HG03354 (cell line): Measurements from ENCODE around the gene EIF4ENIF1.
"Not testable (repeated sequence)": the region's sequence is repeated elsewhere in the genome, so short reads cannot be mapped to it uniquely, and the experiment has no call there.

Experiments
- ATAC-seq: cut with Tn5 transposase; IDR thresholded peaks from one replicate; pipeline ENCODE4 v1.9.1; 2021; ENCODE audit warnings: mild to moderate bottlenecking; ENCODE audit not compliant: unreplicated experiment, poor library complexity, severe bottlenecking

The EIF4ENIF1 gene, protein sequence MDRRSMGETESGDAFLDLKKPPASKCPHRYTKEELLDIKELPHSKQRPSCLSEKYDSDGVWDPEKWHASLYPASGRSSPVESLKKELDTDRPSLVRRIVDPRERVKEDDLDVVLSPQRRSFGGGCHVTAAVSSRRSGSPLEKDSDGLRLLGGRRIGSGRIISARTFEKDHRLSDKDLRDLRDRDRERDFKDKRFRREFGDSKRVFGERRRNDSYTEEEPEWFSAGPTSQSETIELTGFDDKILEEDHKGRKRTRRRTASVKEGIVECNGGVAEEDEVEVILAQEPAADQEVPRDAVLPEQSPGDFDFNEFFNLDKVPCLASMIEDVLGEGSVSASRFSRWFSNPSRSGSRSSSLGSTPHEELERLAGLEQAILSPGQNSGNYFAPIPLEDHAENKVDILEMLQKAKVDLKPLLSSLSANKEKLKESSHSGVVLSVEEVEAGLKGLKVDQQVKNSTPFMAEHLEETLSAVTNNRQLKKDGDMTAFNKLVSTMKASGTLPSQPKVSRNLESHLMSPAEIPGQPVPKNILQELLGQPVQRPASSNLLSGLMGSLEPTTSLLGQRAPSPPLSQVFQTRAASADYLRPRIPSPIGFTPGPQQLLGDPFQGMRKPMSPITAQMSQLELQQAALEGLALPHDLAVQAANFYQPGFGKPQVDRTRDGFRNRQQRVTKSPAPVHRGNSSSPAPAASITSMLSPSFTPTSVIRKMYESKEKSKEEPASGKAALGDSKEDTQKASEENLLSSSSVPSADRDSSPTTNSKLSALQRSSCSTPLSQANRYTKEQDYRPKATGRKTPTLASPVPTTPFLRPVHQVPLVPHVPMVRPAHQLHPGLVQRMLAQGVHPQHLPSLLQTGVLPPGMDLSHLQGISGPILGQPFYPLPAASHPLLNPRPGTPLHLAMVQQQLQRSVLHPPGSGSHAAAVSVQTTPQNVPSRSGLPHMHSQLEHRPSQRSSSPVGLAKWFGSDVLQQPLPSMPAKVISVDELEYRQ

DNA sequence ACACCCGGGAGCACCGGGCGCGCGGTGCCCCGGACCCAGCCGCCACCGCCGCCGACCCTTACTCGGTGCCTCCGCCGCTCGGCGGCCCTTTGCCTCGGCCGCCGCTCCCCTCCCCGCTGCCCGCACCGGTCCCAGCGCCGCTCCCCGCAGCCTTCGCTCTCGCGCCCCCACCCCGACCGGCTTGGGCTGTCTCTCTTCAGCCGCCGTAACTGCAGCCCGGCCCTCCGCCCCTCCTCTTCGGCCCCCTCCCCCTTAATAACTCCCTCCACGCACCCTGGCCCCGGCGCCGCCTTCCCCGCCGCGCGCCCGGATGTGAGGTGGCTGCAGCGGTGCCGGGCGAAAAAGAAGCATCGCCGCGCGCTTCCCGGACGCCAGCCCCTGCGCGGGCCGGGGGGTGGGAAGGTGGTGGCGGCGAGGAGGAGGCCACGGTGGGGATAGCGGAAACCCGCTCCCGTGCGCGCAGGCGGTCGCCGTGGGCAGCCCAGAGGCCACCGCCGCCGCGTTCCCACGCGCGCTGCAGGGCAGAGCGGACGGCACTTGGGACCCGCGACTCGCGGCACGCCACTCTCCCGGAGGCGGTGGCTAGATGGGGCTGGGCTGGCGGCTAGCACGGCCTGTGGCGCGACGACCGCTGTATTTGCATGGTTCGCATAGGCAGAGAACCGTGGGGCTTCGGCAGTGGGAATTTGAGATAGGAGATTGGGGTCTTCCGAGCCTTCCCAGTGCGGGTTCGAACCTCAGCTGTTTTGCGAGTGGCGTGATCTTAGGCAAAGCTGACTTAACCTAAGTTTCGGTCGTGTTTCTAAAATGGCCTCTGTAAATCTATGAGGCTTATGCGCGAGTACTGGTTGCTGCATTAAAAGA is at the start of gene EIF4ENIF1:
EIF4ENIF1 (minus strand) TSS at position 211 of the 864 bp plus-strand sequence. CDS start 1,124 bp downstream, outside the sequence.
- ATAC-seq = peak; percentile 47

DNA sequence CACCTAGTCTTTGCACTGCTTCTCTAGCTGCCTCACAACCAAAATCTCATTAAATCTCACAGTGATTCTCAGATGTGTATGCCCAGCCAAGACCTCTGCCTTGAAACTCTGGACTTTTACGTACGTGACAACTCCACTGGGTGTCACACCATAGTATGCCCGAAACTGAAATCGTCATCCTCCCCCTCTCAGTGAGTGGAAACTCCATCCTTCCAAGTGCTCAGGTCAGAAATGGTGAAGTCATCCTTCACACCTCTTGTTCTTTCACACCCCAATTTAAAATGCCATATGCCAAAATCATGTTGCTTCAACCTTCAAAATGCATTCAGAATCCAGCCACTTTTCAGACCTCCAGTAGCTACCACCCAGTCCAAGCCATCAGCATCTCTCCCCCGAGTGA is 49.2 kb upstream of the EIF4ENIF1 start:
- no peak for ATAC-seq

DNA sequence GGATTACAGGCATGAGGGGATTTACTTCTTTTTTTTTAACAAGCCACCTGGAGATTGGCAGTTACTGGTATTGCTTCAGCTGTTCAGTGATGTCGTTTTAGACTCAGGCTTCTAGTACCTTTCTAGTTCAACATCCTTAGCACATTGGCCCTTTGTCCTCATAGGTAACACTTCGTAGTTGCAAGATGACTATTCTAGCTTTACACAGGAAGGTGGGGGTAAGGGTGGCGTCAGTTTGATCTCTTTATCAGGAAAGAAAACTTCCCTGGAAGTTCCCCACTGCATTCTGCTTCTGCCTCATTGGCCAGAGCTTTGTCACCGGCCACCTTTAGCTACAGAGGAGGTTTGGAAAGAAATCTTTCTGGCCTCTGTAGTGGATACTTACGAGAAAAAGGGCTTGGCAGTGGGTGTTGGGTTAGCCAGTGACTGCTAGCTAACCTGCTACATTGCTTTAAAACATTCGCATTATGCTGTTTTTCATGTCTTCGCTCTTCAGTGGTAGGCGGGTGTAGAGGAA is 47.4 kb upstream of the EIF4ENIF1 start:
- peak; percentile 62 for ATAC-seq

DNA sequence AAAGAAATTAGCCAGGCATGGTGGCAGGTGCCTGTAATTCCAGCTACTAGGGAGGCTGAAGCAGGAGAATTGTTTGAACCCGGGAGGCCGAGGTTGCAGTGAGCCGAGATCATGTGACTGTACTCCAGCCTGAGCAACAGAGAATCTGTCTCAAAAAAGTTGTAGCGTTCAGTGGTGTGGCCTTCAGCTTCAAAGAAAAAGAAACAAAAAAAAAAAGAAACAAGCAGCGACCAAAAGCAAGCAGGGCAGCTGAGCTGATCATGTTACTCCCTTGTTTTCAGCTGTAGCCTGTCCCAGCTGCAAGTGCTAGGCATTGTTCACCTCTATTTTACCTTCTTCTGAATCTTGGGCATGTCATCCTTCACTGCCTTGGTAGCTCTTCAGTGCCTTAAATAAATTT is 43.7 kb upstream of the EIF4ENIF1 start:
- ATAC-seq = no peak

DNA sequence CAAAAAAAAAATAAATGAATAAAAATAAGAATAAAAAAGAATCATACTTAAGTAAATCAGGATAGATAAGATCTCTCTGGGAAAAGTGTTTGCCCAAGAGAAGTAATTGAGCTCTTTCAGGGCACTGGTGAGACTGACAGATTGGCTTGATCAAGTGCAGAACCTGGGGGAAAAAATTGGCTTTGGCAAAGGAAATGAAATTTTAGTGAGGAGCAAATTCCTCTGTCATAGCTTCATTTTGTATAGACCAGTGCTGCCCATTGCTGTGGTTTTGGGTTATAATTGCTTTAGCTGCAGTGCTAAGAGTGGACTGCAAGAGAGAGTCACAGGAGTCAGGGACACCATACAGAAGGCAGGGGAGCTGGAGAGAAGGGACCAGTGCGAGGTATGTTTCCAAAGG is 42.4 kb upstream of the EIF4ENIF1 start:
- no peak for ATAC-seq

DNA sequence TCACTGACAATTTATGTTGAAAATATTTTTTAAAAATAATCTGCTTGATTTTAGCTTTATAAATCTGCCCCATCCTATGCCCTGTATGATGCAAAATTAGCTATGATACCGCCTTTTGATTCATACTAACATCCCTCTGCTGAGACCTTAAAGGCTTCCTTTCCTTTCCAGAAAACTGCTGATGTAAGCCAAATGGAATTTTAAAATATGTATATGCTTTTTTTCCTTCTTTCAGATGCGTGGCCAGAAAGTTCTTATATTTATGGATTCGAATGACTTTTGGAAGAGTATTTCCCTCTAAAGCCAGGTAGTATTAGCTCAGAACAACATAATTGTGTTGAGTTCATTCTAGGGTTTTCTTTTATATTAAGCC is 41.2 kb upstream of the EIF4ENIF1 start:
- no peak for ATAC-seq

DNA sequence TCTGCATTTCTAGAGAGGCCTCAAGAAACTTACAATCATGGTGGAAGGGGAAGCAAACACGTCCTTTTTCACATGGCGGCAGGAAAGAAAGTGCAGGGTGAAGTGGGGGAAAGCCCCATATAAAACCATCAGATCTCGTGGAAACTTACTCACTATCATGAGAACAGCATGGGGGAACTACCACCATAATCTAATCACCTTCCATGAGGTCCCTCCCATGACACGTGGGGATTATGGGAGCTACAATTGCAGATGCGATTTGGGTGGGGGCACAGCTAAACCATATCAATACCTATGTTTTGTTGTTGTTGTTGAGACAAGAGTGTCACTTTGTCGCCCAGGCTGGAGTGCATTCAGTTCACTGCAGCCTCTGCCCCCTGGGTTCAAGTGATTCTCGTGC is 36.6 kb upstream of the EIF4ENIF1 start:
- ATAC-seq = no peak

DNA sequence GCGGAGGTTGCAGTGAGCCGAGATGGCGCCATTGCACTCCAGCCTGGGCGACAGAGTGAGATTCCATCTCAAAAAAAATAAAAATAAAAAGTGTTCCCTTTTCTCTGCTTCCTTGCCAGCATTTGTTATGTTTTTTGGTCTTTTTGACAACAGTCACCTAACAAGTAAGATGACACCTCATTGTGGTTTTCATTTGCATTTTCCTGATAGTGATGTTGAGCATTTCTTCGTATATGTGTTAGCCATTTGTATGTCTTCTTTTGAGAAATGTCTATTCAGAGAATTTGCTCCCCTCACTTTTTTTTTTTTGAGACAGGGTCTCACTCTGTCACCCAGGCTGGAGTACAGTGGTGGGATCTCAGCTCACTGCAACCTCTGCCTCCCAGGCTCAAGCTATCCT is 34.5 kb upstream of the EIF4ENIF1 start:
- ATAC-seq = not testable (repeated sequence)

DNA sequence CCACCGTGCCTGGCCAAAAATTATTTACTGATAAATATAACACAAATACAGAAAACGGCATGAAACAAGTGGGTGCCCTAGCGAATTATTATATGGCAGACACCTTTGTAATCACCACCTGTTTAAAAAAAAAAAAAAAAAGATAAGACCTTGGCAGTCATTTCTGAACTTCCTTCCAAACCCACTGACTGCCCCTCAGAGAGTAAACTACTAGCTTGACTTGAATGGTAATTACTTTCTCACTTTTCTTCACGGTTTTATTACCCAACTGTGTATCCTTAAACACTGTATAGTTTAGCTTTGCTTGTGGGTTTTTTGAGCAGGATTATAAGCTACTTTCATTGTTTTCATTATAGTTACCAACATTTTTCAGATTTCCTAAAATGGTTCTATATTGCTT is 30.4 kb upstream of the EIF4ENIF1 start:
- no peak for ATAC-seq

DNA sequence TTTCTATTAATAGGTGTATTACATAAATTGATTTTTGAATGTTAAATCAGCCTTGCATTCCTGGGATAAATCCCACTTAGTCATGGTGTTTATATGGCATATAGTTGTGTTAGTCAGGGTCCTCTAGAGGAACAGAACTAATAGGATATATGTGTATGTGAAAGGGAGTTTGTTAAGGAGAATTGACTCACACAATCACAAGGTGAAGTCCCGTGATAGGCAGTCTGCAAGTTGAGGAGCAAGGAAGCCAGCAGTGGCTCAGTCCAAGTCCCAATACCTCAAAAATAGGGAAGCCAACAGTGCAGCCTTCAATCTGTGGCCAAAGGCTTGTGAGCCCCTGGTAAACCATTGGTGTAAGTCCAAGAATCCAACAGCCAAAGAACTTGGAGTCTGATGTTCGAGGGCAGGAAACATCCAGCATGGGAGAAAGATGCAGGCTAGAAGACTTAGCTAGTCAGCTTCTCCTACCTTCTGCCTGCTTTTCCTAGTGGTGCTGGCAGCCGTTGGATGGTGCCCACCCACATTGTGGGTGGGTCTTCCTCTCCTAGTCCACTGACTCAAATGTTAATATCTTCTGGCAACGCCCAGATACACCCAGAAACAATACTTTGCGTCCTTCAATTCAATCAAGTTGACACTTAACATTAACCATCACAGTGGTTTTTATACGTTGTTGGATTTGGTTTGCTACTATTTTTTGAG is 19.6 kb upstream of the EIF4ENIF1 start:
- no peak for ATAC-seq

DNA sequence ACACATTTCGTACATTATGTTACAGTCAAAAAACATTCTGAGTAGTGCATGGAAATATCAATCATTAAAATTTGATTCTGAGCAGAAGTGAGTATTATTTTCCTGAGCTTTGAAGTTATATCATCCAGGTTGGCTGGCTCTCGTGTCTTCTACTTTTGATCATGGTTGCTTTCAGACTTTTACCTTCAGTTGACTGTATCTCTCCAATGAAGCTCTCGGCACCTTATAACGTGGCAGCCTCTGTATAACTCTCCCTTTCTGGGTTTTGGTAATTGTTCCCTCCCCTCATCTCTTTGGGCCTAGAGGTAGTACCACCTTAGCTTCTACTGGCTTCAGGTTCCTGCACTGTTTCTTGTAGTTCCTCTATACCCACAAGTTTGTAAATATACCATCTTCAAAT is 18.9 kb upstream of the EIF4ENIF1 start:
- no peak for ATAC-seq

DNA sequence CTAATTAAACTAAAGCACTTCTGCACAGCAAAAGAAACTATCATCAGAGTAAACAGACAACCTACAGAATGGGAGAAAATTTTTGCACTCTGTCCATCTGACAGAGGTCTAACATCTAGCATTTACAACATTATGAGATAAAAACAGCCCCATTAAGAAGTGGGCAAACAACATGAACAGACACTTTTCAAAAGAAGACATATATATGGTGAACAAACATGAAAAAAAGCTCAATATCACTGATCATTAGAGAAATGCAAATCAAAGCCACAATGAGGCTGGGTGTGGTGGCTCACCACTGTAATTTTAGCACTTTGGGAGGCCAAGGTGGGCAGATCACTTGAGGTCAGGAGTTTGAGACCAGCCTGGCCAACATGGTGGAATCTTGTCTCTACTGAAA is 17.9 kb upstream of the EIF4ENIF1 start:
- not testable (repeated sequence) for ATAC-seq

DNA sequence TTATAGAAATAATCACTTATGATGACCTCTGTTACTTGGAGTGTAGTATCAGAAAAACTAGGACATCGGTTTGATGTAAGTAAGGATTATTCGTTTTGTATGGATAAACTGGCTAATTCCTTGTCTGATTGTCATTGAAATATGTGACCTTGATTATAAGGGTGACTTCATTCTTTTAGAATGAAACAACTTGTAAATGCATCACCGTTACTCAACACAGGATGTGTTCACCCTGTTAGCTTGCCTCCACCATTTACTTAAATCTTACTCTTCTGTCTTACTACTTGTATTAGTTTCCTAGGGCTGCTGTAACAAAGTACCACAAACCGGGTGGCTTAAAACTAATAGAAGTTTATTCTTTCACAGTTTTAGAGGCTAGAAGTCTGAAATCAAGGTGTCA is 14.6 kb upstream of the EIF4ENIF1 start:
- no peak for ATAC-seq

DNA sequence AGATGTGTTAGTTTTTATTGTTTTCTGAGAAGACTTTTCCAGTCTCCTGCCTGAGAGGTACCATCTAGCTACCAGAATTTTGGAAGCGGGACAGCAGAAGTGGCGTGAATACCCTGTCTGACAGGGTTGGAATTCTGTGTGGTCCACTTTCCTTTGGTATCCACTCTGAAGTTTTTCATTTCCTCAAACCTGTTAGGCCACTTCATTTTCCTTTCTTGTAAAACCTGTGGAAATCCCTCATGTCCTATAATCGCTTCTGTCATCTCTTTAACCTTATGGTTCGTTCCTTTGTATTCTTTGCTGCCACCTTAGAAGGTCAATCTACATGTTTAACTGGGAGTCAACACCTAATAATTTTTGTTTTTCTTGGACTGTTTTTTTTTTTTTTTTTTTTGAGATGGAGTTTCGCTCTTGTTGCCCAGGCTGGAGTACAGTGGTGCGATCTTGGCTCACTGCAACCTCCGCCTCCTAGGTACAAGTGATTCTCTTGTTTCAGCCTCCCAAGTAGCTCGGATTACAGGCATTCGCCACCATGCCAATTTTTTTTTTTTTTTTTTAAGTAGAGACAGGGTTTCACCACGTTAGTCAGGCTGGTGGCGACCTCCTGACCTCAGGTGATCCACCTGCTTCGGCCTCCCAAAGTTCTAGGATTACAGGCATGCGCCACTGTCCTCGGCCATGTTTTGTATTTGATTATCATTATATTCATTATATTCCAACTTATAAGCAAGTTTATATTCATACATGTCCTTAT is 13.7 kb upstream of the EIF4ENIF1 start:
- no peak for ATAC-seq

DNA sequence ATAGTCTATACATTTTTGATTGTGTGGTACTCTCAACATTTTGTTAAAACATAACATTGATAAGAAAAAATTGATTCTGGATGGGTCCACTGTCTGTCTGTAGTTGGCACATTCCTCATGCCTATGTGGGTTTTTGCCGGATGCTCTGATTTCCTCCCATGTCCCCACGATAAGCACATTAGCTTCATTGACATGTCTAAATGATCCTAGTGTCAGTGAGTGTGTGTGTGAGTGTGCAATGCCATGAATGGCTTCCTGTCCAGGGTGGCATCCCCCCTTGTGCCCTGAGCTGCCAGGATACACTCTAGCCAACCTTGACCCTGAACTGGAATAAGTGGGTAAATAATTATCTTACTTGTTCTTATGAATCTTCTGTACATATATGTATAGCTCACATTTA is 12.1 kb upstream of the EIF4ENIF1 start:
- ATAC-seq = no peak

DNA sequence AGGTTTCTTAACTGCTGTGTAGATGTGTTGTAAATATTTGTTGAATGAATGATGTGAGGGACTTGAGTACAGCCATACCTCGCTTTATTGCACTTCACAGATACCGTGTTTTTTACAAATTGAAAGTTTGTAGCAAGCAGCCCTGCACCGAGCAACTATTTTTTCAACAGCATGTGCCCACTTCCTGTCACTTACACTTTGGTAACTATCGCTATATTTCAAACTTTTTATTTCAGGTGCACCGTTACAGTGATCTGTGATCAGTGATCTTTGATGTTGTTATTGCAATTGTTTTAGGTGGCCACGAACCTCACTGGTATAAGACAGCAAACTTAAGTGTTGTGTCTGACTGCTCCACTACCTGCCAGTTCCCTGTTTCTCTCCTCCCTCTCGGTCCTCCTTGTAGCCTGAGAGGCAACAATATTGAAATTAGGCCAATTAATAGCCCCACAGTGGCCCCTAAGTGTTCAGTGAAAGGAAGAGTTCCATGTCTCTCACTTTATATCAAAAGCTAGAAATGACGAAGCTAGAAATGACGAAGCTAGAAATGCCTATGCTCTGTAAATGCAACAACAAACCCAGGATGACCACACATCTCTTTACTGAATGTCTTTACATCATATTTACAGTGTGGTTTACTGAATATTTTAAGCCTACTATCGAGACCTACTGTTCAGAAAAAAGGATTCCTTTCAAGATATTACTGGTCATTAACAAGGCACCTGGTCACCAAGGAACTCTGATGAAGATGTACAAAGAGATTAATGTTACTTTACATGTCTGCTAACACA is 7.7 kb upstream of the EIF4ENIF1 start:
- no peak for ATAC-seq

DNA sequence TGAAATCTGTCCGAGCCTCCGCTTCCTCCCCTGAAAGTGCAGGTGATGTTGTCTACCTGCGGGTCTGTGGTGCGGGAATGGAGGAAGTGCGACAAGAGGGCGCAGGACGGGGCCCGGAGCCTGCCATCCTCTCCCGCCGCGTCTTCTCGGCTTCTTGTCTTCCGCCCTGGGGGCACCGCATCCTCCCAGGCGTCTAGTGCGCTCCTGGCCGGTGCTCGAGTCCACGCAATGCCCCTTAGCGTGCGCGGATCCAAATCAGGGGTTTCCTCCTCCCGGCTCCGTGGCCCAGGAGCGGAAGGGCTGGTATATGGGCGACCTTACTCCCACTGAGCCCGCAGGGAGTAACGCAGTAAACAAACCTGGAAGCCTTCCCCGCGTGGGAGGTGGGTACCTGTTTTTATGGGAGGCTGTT is 7.1 kb upstream of the EIF4ENIF1 start:
- ATAC-seq = peak; percentile 33
